GM23338 (cell line): ENCODE measurements around the gene IGSF6. TPM values are rescaled to one million over a fixed set of nuclear protein-coding genes. Genes with fewer than 3 reads are reported as not detected.

Source experiments
- ATAC-seq: fragments of 200-7000 bp; cut with Tn5 transposase; 3 replicates; pipeline ENCODE4 v1.9.1; 2020
- DNase-seq: peaks from one replicate; pipeline ENCODE4 v3.0.0-alpha.2; 2015; ENCODE audit warnings: low spot score
- H2AFZ ChIP-seq: fragments of 200-600 bp; sonication (generic); 2 replicates; pipeline ENCODE4 v1.8.0; 2016; ENCODE audit warnings: antibody characterized with exemption, mild to moderate bottlenecking, moderate library complexity
- H3F3A ChIP-seq: fragments of 200-600 bp; sonication (generic); replicated peaks from 2 replicates; pipeline ENCODE4 v1.8.0; 2017; ENCODE audit warnings: antibody characterized with exemption, mixed run types, low read depth
- H3K27ac ChIP-seq: fragments of 200-600 bp; sonication (generic); 2 replicates; pipeline ENCODE4 v1.6.1; 2016; ENCODE audit warnings: low read depth
- H3K27me3 ChIP-seq: fragments of 200-600 bp; sonication (generic); 2 replicates; pipeline ENCODE4 v1.8.0; 2016; ENCODE audit warnings: mild to moderate bottlenecking, mixed run types, moderate library complexity; ENCODE audit not compliant: insufficient read depth
- H3K36me3 ChIP-seq: fragments of 200-600 bp; sonication (generic); 2 replicates; pipeline ENCODE4 v1.8.0; 2016; ENCODE audit warnings: mild to moderate bottlenecking; ENCODE audit not compliant: insufficient read depth
- H3K4me1 ChIP-seq: fragments of 200-600 bp; sonication (generic); 2 replicates; pipeline ENCODE4 v1.8.0; 2016; ENCODE audit warnings: mild to moderate bottlenecking, moderate library complexity; ENCODE audit not compliant: insufficient read depth
- H3K4me2 ChIP-seq: fragments of 200-600 bp; sonication (generic); 2 replicates; pipeline ENCODE4 v1.7.1; 2017; ENCODE audit warnings: mixed run types
- H3K4me3 ChIP-seq: fragments of 200-600 bp; sonication (generic); 2 replicates; pipeline ENCODE4 v1.6.1; 2016; ENCODE audit warnings: mixed run types
- H3K79me2 ChIP-seq: fragments of 200-600 bp; sonication (generic); replicated peaks from 2 replicates; pipeline ENCODE4 v1.8.0; 2017; ENCODE audit warnings: mild to moderate bottlenecking; ENCODE audit not compliant: insufficient read depth
- H3K9me2 ChIP-seq: fragments of 200-600 bp; sonication (generic); 2 replicates; pipeline ENCODE4 v1.8.0; 2017; ENCODE audit not compliant: insufficient read depth
- H4K20me1 ChIP-seq: fragments of 200-600 bp; sonication (generic); replicated peaks from 2 replicates; pipeline ENCODE4 v1.8.0; 2017; ENCODE audit warnings: mild to moderate bottlenecking; ENCODE audit not compliant: insufficient read depth
- H3K27ac Mint-ChIP-seq: 2 replicates; pipeline ENCODE4 v1.8.0; 2020; ENCODE audit warnings: inconsistent platforms, mild to moderate bottlenecking, moderate library complexity, mixed read lengths
- H3K27me3 Mint-ChIP-seq: 3 replicates; pipeline ENCODE4 v1.8.0; 2022; ENCODE audit warnings: low read depth, mild to moderate bottlenecking, moderate library complexity, mixed read lengths, inconsistent platforms; ENCODE audit not compliant: insufficient read depth, poor library complexity
- H3K36me3 Mint-ChIP-seq: 3 replicates; pipeline ENCODE4 v1.8.0; 2021; ENCODE audit warnings: low read depth, mild to moderate bottlenecking, inconsistent platforms, moderate library complexity, mixed read lengths
- H3K4me1 Mint-ChIP-seq: 3 replicates; pipeline ENCODE4 v1.8.0; 2020; ENCODE audit warnings: mild to moderate bottlenecking, inconsistent platforms, mixed read lengths
- H3K4me3 Mint-ChIP-seq: 3 replicates; pipeline ENCODE4 v1.8.0; 2021; ENCODE audit warnings: moderate library complexity, mild to moderate bottlenecking, inconsistent platforms, mixed read lengths
- H3K9me3 Mint-ChIP-seq: 3 replicates; pipeline ENCODE4 v1.8.0; 2020; ENCODE audit warnings: moderate library complexity, mild to moderate bottlenecking, inconsistent platforms, mixed read lengths
- CREB1 ChIP-seq: fragments of 250-450 bp; sonication (Bioruptor Pico); IDR thresholded peaks from 2 replicates; pipeline ENCODE4 v1.5.0; 2020; ENCODE audit warnings: low read depth, mild to moderate bottlenecking, moderate library complexity
- ETS1 ChIP-seq: IDR thresholded peaks from 2 replicates; pipeline ENCODE4 v1.6.1; 2016; ENCODE audit warnings: antibody characterized with exemption
- EZH2 ChIP-seq: fragments of 200-600 bp; sonication (generic); IDR thresholded peaks from one replicate; pipeline ENCODE4 v1.8.0; 2017; ENCODE audit warnings: antibody characterized with exemption, mild to moderate bottlenecking, low read depth; ENCODE audit not compliant: unreplicated experiment
- EZH2phosphoT487 ChIP-seq: fragments of 200-600 bp; sonication (generic); IDR thresholded peaks from one replicate; pipeline ENCODE4 v1.8.1; 2018; ENCODE audit warnings: antibody characterized with exemption; ENCODE audit not compliant: unreplicated experiment
- JUNB ChIP-seq: IDR thresholded peaks from one replicate; pipeline ENCODE4 v1.6.1; 2016; ENCODE audit warnings: antibody characterized with exemption; ENCODE audit not compliant: unreplicated experiment
- NANOG ChIP-seq: IDR thresholded peaks from 2 replicates; pipeline ENCODE4 v1.6.1; 2016; ENCODE audit warnings: antibody characterized with exemption, borderline replicate concordance
- POLR2AphosphoS5 ChIP-seq: IDR thresholded peaks from 2 replicates; pipeline ENCODE4 v1.6.1; 2016; ENCODE audit warnings: antibody characterized with exemption, low read depth
- STAT1 ChIP-seq: IDR thresholded peaks from one replicate; pipeline ENCODE4 v1.6.1; 2016; ENCODE audit warnings: antibody characterized with exemption; ENCODE audit not compliant: unreplicated experiment
- ZNF114 ChIP-seq: fragments of 250-450 bp; sonication (Bioruptor Pico); IDR thresholded peaks from 2 replicates; pipeline ENCODE4 v1.5.0; 2020; ENCODE audit warnings: mild to moderate bottlenecking, moderate library complexity
- ZNF331 ChIP-seq: fragments of 250-450 bp; sonication (Bioruptor Pico); IDR thresholded peaks from 2 replicates; pipeline ENCODE4 v1.5.0; 2020; ENCODE audit warnings: low read depth, mild to moderate bottlenecking, moderate library complexity
- polyA plus RNA-seq: library from polyadenylated mRNA; unstranded; fragments of >200 nt; fragmentation: Nextera tagmentation; extraction: Ambion mirVana; gene quantifications from 2 replicates; pipeline ENCODE4 v1.2.1, GENCODE V29; 2016
- total RNA-seq: library from RNA; depleted of rRNA; stranded (reverse); fragments of >200 nt; shearing (Covaris generic); gene quantifications from 2 replicates; pipeline ENCODE4 v1.2.3, GENCODE V29; 2014
- TF ChIP-seq, protein P1 (sequence below): fragments of 250-450 bp; sonication (Bioruptor Pico); IDR thresholded peaks from 2 replicates; pipeline ENCODE4 v1.5.0; 2020; ENCODE audit warnings: mild to moderate bottlenecking, moderate library complexity

Gene IGSF6
- total and polyA plus RNA-seq, 2 experiments from 2014 or later, result 0.19 TPM; not detected in 1

- no peak for TF ChIP-seq ZNF114
- TF ChIP-seq JUNB, result no peak
- TF ChIP-seq POLR2AphosphoS5, result no peak
- TF ChIP-seq EZH2phosphoT487, result no peak
- no peak for TF ChIP-seq STAT1
- TF ChIP-seq NANOG, result no peak
- TF ChIP-seq CREB1, result no peak
Observed at GRCh38 chr16:21593530-21594289, 58.7 kb downstream of the IGSF6 start (continued).

GRCh38 chr16:21592191-21592590 lies 60.2 kb downstream of the IGSF6 start:
- ATAC-seq (no peak), DNase-seq (no peak)
- H3K9me3 Mint-ChIP-seq, result no peaks in the 10 kb centered on the region
- no peak overlapping the region for H3K4me2 ChIP-seq
- no peaks in the 10 kb centered on the region for H3F3A ChIP-seq
- no peaks in the 10 kb centered on the region for H3K4me1 ChIP-seq
- H3K4me3 ChIP-seq, result no peak overlapping the region
- no peaks in the 10 kb centered on the region for H3K27me3 ChIP-seq
- H3K4me3 Mint-ChIP-seq, result no peak overlapping the region
- H3K27ac ChIP-seq, result no peak overlapping the region
- H3K36me3 ChIP-seq, result no peaks in the 10 kb centered on the region
- H3K9me2 ChIP-seq, result no peaks in the 10 kb centered on the region
- no peak for TF ChIP-seq CREB1
- TF ChIP-seq EZH2, result no peak
- TF ChIP-seq POLR2AphosphoS5, result no peak
- no peak for TF ChIP-seq ZNF114
- TF ChIP-seq ZNF331 (CRISPR knock-in tag), result no peak
- no peaks in the 10 kb centered on the region for H3K4me1 Mint-ChIP-seq
- no peaks in the 10 kb centered on the region for H3K79me2 ChIP-seq
- H3K36me3 Mint-ChIP-seq, result no peaks in the 10 kb centered on the region
- H3K27me3 Mint-ChIP-seq, result no peaks in the 10 kb centered on the region
- no peak overlapping the region for H2AFZ ChIP-seq
- H3K27ac Mint-ChIP-seq, result no peak overlapping the region
- no peaks in the 10 kb centered on the region for H4K20me1 ChIP-seq

GRCh38 chr16:21590796-21591195 lies 61.6 kb downstream of the IGSF6 start:
- H3K9me3 Mint-ChIP-seq, result no peaks in the 10 kb centered on the region
- no peak overlapping the region for H3K4me3 Mint-ChIP-seq
- DNase-seq, result no peak
- no peak overlapping the region for H2AFZ ChIP-seq
- no peak overlapping the region for H3K27ac ChIP-seq
- no peaks in the 10 kb centered on the region for H3K9me2 ChIP-seq
- H3K4me1 Mint-ChIP-seq, result no peaks in the 10 kb centered on the region
- no peaks in the 10 kb centered on the region for H3K36me3 Mint-ChIP-seq
- no peak overlapping the region for H3K4me3 ChIP-seq
- no peaks in the 10 kb centered on the region for H3K79me2 ChIP-seq
- H3F3A ChIP-seq, result no peaks in the 10 kb centered on the region
- H3K36me3 ChIP-seq, result no peaks in the 10 kb centered on the region
- ATAC-seq, result no peak
- no peaks in the 10 kb centered on the region for H3K27me3 Mint-ChIP-seq
- H4K20me1 ChIP-seq, result no peaks in the 10 kb centered on the region
- H3K27me3 ChIP-seq, result no peaks in the 10 kb centered on the region
- H3K4me2 ChIP-seq, result no peak overlapping the region
- no peaks in the 10 kb centered on the region for H3K4me1 ChIP-seq
- H3K27ac Mint-ChIP-seq, result no peak overlapping the region
- TF ChIP-seq ETS1 (no peak), CREB1 (no peak), STAT1 (no peak), ZNF331 (CRISPR knock-in tag) (no peak), EZH2phosphoT487 (no peak), ZNF114 (no peak)
- TF ChIP-seq, protein P1, sequence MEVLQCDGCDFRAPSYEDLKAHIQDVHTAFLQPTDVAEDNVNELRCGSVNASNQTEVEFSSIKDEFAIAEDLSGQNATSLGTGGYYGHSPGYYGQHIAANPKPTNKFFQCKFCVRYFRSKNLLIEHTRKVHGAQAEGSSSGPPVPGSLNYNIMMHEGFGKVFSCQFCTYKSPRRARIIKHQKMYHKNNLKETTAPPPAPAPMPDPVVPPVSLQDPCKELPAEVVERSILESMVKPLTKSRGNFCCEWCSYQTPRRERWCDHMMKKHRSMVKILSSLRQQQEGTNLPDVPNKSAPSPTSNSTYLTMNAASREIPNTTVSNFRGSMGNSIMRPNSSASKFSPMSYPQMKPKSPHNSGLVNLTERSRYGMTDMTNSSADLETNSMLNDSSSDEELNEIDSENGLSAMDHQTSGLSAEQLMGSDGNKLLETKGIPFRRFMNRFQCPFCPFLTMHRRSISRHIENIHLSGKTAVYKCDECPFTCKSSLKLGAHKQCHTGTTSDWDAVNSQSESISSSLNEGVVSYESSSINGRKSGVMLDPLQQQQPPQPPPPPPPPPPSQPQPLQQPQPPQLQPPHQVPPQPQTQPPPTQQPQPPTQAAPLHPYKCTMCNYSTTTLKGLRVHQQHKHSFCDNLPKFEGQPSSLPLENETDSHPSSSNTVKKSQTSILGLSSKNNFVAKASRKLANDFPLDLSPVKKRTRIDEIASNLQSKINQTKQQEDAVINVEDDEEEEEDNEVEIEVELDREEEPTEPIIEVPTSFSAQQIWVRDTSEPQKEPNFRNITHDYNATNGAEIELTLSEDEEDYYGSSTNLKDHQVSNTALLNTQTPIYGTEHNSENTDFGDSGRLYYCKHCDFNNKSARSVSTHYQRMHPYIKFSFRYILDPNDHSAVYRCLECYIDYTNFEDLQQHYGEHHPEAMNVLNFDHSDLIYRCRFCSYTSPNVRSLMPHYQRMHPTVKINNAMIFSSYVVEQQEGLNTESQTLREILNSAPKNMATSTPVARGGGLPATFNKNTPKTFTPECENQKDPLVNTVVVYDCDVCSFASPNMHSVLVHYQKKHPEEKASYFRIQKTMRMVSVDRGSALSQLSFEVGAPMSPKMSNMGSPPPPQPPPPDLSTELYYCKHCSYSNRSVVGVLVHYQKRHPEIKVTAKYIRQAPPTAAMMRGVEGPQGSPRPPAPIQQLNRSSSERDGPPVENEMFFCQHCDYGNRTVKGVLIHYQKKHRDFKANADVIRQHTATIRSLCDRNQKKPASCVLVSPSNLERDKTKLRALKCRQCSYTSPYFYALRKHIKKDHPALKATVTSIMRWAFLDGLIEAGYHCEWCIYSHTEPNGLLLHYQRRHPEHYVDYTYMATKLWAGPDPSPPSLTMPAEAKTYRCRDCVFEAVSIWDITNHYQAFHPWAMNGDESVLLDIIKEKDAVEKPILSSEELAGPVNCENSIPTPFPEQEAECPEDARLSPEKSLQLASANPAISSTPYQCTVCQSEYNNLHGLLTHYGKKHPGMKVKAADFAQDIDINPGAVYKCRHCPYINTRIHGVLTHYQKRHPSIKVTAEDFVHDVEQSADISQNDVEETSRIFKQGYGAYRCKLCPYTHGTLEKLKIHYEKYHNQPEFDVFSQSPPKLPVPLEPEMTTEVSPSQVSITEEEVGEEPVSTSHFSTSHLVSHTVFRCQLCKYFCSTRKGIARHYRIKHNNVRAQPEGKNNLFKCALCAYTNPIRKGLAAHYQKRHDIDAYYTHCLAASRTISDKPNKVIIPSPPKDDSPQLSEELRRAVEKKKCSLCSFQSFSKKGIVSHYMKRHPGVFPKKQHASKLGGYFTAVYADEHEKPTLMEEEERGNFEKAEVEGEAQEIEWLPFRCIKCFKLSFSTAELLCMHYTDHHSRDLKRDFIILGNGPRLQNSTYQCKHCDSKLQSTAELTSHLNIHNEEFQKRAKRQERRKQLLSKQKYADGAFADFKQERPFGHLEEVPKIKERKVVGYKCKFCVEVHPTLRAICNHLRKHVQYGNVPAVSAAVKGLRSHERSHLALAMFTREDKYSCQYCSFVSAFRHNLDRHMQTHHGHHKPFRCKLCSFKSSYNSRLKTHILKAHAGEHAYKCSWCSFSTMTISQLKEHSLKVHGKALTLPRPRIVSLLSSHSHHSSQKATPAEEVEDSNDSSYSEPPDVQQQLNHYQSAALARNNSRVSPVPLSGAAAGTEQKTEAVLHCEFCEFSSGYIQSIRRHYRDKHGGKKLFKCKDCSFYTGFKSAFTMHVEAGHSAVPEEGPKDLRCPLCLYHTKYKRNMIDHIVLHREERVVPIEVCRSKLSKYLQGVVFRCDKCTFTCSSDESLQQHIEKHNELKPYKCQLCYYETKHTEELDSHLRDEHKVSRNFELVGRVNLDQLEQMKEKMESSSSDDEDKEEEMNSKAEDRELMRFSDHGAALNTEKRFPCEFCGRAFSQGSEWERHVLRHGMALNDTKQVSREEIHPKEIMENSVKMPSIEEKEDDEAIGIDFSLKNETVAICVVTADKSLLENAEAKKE, result no peak
